IPS-18c (cell line): Measurements from ENCODE around the gene ARMH3.

ENCODE experiments used
- H3K4me3 ChIP-seq: 2 replicates; pipeline ENCODE4 v1.7.0; 2013; ENCODE audit warnings: low read depth, mild to moderate bottlenecking, low read length, moderate library complexity; ENCODE audit not compliant: insufficient read depth
- H3K9me3 ChIP-seq: one replicate; pipeline ENCODE4 v1.6.1; 2013; ENCODE audit warnings: mild to moderate bottlenecking, low read length, moderate library complexity; ENCODE audit not compliant: control insufficient read depth, insufficient read depth

Gene ARMH3, protein sequence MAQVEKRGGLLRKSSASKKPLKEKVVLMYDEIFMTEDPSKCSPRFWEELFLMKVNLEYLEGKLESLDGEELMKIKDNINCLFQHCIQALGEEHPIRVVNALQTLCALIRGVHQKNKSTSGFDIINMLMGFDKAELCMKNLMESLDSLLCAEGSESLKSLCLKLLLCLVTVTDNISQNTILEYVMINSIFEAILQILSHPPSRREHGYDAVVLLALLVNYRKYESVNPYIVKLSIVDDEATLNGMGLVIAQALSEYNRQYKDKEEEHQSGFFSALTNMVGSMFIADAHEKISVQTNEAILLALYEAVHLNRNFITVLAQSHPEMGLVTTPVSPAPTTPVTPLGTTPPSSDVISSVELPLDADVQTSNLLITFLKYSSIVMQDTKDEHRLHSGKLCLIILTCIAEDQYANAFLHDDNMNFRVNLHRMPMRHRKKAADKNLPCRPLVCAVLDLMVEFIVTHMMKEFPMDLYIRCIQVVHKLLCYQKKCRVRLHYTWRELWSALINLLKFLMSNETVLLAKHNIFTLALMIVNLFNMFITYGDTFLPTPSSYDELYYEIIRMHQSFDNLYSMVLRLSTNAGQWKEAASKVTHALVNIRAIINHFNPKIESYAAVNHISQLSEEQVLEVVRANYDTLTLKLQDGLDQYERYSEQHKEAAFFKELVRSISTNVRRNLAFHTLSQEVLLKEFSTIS

DNA sequence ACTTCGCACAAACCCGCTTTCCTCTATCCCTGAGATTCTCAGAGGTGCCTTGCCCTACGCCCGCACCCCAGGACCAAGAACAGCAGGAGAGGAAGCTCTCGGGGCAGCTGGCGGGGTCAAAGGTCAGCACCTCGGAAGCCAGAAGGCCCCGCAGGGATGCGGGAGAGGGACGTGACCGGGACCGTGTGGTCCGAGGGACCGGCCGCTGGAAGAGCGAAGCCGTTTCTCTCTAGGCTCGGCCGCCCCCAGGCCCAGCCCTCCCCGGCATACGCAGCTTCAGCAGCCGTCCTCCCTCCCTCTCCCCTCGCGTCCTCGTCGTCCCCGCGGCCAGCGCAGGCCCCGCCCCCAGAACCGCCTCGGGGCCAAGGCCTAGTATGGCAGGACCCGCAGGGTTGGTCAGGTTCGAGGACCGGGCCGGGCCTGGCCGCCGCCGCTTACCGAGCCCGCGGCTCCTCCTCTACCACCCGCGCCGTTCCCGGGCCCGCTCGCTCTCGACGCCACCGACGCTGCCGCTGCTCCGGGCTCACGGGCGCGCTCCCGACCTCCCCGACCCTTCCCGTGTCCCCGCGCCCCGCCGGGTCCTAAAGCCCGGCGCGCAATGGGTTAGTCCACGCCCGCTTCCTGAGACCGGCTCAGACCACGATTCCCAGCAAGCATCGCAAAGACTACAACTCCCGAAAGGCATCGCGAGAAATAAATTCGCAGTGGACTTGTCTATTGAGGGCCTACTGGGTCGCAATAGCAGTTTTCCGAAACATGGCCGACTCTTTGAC is at the start of gene ARMH3:
ARMH3 (minus strand) TSS at position 527 of the 773 bp plus-strand sequence. CDS start 16,059 bp downstream, outside the sequence.
- H3K9me3 ChIP-seq: no peaks in the 10 kb centered on the region
- H3K4me3 ChIP-seq: peak within 1 kb of the TSS; percentile 94

DNA sequence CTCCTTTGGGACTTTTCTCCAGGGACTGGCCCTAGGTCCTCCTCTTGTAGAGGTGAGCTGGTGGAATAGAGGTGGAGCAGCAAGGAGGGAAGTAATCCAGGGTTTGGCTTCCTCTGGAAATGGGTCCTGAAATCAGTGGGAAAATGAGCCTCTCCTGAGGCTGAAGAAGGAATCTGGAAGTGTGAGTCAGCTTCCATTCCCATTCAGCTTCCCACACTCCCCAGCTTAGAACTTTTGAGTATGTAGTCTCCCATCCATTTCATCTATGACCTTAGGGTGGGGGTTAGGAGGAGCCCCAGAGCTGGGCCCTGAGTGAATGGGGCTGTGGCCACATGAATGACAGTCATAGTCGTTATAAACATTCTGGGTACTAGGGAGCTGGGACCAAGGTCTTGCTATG is 46.4 kb upstream of the ARMH3 start:
- no peaks in the 10 kb centered on the region for H3K9me3 ChIP-seq
- H3K4me3 ChIP-seq: no peak overlapping the region

DNA sequence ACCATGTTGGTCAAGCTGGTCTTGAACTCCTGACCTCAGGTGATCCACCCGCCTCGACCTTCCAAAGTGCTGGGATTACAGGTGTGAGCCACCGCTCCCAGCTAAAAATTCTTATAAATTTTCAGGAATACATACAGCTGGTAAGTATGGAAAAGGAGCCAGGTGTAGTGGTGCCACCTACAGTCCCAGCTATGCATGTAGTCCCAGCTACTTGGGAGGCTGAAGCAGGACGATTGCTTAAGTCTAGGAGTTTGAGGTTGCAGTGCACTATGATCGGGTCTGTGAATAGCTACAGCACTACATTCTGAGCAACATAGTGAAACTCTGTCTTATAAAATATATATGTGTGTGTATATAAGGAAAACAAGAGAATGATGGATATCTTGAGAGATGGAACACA is 45.2 kb upstream of the ARMH3 start:
- Histone ChIP-seq H3K9me3 (no peaks in the 10 kb centered on the region), H3K4me3 (no peak overlapping the region)

DNA sequence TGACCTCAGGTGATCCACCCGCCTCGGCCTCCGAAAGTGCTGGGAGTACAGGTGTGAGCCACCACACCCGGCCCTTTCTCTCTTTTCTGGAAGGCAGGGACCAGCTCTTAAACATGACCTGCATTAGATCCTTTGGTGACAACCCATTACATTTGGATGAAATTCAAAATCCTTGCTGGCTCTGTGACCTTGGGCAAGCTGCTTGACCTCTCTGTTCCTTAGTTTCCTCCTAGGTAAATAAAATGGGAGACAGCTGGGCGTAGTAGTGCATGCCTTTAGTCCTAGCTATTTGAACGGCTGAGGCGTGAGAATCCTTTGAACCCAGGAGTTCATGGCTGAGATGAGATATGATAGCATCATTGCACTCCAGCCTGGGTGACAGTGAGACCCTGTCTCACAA is 40.5 kb upstream of the ARMH3 start:
- no peaks in the 10 kb centered on the region for H3K9me3 ChIP-seq
- H3K4me3 ChIP-seq: no peak overlapping the region

DNA sequence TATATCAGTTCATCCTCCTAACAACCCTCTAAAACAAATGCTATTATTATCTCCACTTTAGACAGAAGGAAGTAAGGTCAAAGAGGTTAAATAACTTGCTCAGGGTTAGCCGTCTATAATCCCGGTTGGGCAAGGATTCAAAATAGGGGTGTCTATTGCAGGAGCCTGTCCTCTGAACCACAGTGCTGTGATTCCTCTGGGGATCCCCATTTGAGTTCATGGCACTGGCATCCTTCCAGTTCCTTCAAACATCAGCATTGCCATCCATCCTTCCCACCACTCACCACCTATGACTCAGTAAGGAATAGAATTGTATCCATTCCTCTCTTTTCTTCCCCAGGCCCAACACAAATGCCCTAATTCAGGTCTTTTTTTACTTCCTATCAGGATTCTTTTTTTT is 34.8 kb upstream of the ARMH3 start:
- Histone ChIP-seq H3K4me3 (no peak overlapping the region), H3K9me3 (no peaks in the 10 kb centered on the region)

DNA sequence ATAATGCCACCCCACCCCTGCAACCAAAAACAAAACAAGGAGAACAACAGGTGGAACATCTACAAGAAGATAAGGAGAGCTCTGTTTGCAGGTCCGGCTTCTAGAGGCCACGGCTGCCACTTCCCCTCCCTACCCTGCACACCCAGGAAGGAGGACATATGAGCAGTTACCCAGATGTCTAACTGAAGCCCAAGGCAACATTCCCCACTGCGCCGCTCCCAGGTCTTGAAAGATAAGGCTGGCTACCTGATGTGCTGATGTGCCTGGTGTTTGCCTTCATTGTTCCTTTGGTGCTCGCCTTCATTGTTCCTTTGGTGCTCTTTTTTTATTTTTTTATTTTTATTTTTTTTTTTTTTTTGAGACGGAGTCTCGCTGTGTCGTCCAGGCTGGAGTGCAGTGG is 30.2 kb upstream of the ARMH3 start:
- Histone ChIP-seq H3K9me3 (no peaks in the 10 kb centered on the region), H3K4me3 (no peak overlapping the region)

DNA sequence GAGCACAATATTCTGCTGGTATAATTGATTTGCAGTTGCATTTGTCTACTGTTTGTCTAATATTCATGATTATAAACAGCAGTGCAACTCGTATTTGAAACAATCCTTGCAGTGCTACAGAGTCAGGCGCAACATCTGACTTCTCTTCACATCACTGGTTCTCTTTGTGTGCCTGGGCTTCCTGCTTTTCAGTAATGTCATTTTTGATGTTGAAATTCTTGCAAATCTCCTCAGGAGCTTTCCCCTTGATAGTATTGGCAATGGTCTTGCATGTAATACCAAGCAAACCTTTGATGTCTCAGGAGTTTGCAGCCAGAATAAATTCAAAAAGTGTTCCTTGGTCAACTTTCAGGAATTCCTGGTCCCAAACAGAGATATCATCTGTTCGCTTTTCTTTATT is 29.4 kb upstream of the ARMH3 start:
- H3K9me3 ChIP-seq: no peaks in the 10 kb centered on the region
- H3K4me3 ChIP-seq: no peak overlapping the region

DNA sequence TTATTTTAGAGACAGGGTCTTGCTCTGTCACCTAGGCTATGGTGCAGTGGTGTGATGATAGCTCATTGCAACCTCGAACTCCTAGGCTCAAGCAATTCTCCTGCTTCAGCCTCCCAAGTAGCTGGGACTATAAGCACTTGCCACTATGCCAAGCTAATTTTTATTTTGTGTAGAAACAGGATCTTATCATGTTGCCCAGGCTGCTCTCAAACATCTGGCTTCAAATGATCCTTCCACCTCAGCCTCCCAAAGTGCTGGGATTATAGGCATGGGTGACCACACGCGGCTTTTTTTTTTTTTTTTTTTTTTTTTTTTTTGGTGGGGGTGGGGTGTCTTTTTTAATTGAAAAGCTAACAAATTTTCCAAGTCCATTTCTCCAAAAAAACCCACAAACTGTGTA is 27.6 kb upstream of the ARMH3 start:
- no peak overlapping the region for H3K4me3 ChIP-seq
- H3K9me3 ChIP-seq: no peaks in the 10 kb centered on the region

DNA sequence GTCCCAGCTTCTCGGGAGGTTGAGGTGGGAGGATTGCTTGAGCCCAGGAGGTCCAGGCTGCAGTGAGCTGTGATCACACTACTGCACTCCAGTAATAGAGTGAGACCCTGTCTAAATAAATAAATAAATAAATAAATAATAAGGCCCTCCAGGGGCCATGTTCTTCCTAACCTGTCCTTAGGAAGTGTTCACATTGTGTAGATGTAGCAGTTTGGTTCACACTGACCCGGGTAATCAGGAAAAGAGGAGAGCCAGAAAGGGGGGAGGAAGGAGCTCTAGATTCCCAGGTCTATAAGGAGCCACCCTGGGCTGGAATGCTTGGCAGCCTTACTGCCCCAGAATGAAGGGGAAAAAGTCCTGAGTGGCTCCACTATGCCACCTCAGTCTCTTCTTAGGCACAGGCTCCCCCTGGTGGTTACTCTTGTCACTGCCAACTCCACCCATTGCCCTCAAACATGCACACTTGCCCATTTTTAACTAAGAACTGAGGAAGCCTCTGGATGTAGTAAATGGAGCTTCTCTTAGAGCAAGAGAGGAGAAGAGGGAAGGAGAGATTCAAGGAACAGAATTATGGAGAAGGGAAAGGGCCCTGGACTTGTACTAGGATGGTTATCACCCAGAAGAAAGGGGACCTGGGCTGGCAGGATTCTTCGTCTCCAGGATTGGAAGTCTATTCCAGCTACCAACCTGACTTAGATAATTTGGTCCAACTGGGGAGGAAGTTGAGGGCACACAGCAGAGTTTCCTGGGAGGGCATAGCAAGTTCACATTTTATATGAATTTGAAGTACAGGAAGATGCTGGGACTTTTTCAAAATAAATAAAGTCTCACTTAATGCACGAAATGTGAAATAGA is 16.9 kb upstream of the ARMH3 start:
- H3K9me3 ChIP-seq: peaks cover 2% of the 10 kb centered on the region
- no peak overlapping the region for H3K4me3 ChIP-seq

DNA sequence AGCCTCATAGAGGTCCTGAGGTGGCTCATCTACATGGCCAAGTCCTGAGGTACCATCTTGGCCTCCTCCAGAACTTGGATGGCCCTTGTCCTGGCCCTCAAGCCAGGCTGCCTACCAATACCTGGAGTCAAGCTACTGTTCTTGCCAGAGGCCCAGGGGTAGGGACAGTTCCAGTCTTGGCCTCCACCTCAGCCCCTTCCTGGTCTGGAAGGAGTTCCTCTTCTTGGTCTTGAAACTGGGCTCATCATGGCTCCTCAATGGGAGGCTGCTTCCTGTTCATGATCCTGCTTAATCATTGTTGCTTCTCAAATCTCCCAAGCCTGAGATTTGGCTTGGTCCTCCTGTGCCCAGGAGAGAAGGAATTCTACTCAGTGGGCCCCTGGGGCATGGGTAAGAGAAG is 13.1 kb upstream of the ARMH3 start:
- Histone ChIP-seq H3K9me3 (peaks cover 2% of the 10 kb centered on the region), H3K4me3 (no peak overlapping the region)

DNA sequence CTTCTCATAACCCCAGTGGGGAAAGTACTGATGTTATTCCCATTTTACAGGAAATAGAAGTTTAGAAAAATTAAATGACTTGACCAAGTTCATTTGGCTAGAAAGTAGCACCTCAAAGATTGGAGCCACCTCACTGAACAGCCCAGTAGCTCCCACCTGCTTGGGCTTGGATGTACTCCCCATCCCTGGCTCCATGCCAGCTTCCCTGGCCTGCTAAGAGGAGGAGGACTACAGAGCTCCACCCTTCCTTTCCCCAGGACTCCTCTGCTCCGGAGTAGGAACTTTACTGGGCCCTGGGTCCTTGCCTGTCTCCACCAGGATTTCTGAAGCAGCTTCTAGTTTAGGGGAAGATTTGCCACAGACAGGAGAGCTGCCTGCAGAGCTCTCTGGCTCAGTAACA is 12.2 kb upstream of the ARMH3 start:
- no peak overlapping the region for H3K4me3 ChIP-seq
- H3K9me3 ChIP-seq: peaks cover 2% of the 10 kb centered on the region

DNA sequence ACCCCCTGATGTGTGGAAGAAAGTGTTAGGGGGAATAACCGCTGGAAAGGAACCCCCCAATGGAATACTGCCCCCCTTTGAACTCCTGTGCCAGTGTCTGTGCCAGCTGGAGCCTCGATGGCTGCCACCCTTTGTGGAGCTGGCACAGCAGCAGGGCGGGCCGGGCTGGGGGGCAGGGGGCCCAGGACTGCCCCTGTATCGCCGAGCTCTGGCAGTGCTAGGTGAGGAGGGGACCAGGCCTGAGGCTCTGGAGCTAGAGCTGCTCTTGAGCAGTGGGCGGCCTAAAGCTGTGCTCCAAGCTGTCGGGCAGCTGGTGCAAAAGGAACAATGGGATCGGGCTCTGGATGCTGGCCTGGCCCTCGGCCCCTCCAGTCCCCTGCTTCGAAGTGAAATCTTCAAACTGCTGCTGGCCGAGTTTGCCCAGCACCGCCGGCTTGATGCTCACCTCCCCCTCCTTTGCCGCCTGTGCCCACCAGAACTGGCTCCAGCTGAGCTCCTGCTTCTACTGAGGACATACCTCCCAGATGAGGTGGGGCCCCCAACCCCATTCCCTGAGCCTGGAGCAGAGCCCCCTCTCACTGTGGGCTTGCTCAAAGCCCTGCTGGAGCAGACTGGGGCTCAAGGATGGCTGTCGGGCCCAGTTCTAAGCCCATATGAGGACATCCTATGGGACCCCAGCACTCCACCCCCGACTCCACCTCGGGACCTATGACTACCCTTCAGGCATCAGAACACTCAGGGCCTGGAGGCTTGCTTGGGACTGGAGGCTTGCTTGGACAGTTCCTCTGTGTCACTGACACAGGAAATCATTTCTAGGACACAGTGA is 11.3 kb upstream of the ARMH3 start:
- H3K9me3 ChIP-seq: peaks cover 2% of the 10 kb centered on the region
- no peak overlapping the region for H3K4me3 ChIP-seq

DNA sequence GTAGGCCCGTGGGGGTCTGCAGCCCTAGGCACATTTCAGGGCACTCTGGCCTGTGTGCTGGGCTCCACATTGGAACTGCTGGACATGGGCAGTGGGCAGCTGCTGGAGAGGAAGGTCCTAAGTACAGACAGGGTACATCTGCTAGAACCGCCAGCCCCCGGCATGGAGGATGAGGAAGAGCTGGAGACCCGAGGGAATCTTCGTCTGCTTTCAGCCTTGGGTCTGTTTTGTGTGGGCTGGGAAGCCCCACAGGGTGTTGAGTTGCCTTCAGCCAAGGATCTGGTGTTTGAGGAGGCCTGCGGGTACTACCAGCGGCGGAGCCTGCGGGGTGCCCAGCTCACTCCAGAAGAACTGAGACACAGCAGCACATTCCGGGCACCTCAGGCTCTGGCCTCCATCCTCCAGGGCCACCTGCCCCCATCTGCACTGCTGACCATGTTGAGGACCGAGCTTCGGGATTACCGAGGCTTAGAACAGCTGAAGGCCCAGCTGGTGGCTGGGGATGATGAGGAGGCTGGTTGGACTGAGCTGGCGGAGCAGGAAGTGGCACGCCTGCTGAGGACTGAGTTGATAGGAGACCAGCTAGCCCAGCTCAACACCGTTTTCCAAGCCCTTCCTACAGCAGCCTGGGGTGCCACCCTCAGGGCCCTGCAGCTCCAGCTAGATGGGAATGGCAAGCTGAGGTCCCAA is 10.6 kb upstream of the ARMH3 start:
- Histone ChIP-seq H3K9me3 (peaks cover 2% of the 10 kb centered on the region), H3K4me3 (peak overlapping the region; percentile 99)

DNA sequence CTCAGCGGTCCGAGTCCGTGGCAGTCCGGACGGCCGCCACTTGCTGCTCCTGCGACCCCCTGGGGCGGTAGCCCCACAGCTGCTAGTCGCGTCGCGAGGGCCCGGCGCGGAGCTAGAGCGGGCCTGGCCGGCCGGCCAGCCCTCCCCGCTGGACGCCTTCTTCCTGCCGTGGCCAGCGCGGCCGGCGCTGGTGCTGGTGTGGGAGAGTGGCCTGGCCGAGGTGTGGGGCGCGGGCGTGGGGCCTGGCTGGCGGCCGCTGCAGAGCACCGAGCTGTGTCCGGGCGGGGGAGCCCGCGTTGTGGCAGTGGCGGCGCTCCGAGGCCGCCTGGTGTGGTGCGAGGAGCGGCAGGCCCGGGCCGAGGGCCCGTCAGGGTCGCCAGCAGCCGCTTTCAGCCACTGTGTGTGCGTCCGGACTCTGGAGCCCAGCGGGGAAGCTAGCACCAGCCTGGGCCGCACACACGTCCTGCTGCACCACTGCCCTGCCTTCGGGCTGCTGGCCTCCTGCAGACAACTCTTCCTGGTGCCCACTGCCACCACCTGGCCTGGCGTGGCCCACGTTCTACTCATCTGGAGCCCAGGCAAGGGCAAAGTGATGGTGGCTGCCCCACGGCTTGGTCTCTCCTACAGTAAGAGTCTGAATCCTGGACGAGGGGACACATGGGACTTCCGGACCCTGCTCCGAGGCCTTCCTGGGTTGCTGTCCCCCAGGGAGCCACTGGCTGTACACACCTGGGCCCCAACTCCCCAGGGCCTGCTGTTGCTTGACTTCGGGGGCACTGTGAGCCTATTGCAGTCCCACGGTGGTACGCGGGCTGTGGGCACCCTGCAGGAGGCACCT is 9.8 kb upstream of the ARMH3 start:
- Histone ChIP-seq H3K9me3 (peaks cover 2% of the 10 kb centered on the region), H3K4me3 (peak overlapping the region; percentile 99)

DNA sequence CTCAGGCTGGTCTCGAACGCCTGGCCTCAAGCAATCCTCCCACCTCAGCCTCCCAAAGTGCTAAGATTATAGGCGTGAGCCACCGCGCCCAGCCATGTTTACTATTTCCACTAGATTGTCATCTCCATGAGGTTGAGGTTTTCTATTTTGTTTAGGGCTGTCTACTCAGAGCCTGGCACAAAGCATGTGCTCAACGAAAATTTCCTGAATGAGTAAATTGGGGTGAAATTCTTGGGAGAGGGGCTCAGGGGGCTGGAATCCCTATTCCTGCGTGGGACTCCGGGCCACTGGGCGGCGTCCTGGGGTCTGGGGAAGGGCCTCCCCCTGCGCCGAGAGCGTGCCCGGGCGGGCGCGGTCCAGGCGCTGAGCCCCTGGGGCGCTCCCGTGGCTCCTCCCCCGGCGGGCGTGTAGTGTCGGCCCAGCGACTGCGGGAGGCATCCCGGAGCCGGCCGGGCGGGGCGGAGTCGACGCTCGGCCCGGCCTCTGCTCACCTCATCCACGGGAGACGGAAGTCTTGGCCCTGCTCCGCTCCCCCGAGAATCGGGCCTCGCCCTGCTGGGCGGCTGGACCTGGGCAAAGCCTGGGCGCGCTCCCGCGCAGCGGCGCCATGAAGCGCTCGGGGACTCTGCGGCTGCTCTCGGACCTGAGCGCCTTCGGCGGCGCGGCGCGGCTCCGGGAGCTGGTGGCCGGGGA is 9.0 kb upstream of the ARMH3 start, which contains the start of gene HPS6:
HPS6 (plus strand) TSS at position 482 of the 693 bp plus-strand sequence; CDS start at position 608, 126 bp downstream.
- Histone ChIP-seq H3K4me3 (peak within 1 kb of the TSS; percentile 99), H3K9me3 (peaks cover 2% of the 10 kb centered on the region)
